Loucy (cell line): ENCODE measurements around the gene AFF4.
"Not testable (repeated sequence)": the region's sequence is repeated elsewhere in the genome, so short reads cannot be mapped to it uniquely, and the experiment has no call there.

Source experiments
- H2AFZ ChIP-seq: fragments of 200-600 bp; sonication (generic); 2 replicates; pipeline ENCODE4 v1.6.0; 2016; ENCODE audit warnings: antibody characterized with exemption, mild to moderate bottlenecking, low read length, moderate library complexity
- H3F3A ChIP-seq: fragments of 200-600 bp; 2 replicates; pipeline ENCODE4 v1.6.0; 2016; ENCODE audit warnings: antibody characterized with exemption, low read depth, mild to moderate bottlenecking
- H3K27me3 ChIP-seq: fragments of 200-600 bp; sonication (generic); 2 replicates; pipeline ENCODE4 v1.6.1; 2014; ENCODE audit warnings: low read length, mild to moderate bottlenecking; ENCODE audit not compliant: insufficient read depth, poor library complexity, severe bottlenecking
- H3K36me3 ChIP-seq: fragments of 200-600 bp; sonication (generic); 2 replicates; pipeline ENCODE4 v1.6.1; 2016; ENCODE audit warnings: low read length; ENCODE audit not compliant: insufficient read depth
- H3K4me1 ChIP-seq: fragments of 200-600 bp; sonication (generic); 2 replicates; pipeline ENCODE4 v1.5.1; 2014; ENCODE audit warnings: low read length, mild to moderate bottlenecking; ENCODE audit not compliant: insufficient read depth, poor library complexity, severe bottlenecking
- H3K4me2 ChIP-seq: fragments of 200-600 bp; sonication (generic); 2 replicates; pipeline ENCODE4 v1.6.0; 2014; ENCODE audit warnings: antibody characterized with exemption, low read length, low read depth, mild to moderate bottlenecking; ENCODE audit not compliant: poor library complexity, severe bottlenecking
- H3K4me3 ChIP-seq: fragments of 200-600 bp; sonication (generic); 2 replicates; pipeline ENCODE4 v1.5.1; 2014; ENCODE audit warnings: low read length, mild to moderate bottlenecking, mixed read lengths; ENCODE audit not compliant: poor library complexity, severe bottlenecking
- H3K79me2 ChIP-seq: fragments of 200-600 bp; sonication (generic); 2 replicates; pipeline ENCODE4 v1.6.1; 2014; ENCODE audit warnings: low read length; ENCODE audit not compliant: insufficient read depth
- H3K9ac ChIP-seq: fragments of 200-600 bp; sonication (generic); 2 replicates; pipeline ENCODE4 v1.6.0; 2014; ENCODE audit warnings: mild to moderate bottlenecking, low read depth, low read length, moderate library complexity; ENCODE audit not compliant: poor library complexity, severe bottlenecking
- H3K9me2 ChIP-seq: fragments of 200-600 bp; sonication (generic); replicated peaks from 2 replicates; pipeline ENCODE4 v1.6.1; 2016; ENCODE audit warnings: low read depth, low read length, mixed read lengths
- H3K9me3 ChIP-seq: fragments of 200-600 bp; sonication (generic); 2 replicates; pipeline ENCODE4 v1.6.1; 2014; ENCODE audit warnings: mild to moderate bottlenecking, antibody characterized with exemption, low read length, low read depth; ENCODE audit not compliant: insufficient read depth
- H4K20me1 ChIP-seq: fragments of 200-600 bp; sonication (generic); 2 replicates; pipeline ENCODE4 v1.6.0; 2014; ENCODE audit warnings: antibody characterized with exemption, low read length, mild to moderate bottlenecking; ENCODE audit not compliant: insufficient read depth, poor library complexity, severe bottlenecking
- EZH2phosphoT487 ChIP-seq: fragments of 200-600 bp; IDR thresholded peaks from 2 replicates; pipeline ENCODE4 v1.6.1; 2018; ENCODE audit warnings: antibody characterized with exemption, mild to moderate bottlenecking, moderate library complexity, borderline replicate concordance
- TF ChIP-seq, protein P1 (sequence below): fragments of 200-600 bp; sonication (generic); conservative IDR thresholded peaks from 2 replicates; pipeline ENCODE4 v1.5.1; 2014; ENCODE audit warnings: mild to moderate bottlenecking, antibody characterized with exemption, low read length

Gene AFF4

DNA sequence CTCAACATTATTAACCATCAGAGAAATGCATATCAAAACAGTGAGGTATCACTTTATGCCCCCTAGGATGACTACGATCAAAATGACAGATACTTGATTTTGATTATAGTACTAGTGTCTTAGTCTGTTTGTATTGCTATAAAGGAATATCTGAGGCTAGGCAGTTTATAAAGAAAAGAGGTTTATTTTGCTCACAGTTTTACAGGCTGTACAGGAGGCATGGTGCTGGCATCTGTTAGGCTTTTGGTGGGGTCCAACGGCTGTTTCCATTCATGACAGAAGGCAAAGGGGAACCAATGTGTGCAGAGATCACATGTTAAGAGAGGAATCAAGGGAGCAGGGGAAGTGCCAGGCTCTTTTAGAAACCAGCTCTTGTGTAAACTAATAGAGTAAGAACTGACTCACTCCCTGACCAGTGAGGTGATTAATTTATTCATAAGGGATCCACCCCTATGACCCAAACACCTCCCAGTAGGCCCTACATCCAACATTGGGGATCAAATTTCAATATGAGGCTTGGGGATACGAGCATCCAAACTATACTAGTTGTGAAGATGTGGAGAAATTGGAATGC, 16.0 kb upstream of the AFF4 start:
- no peaks in the 10 kb centered on the region for H4K20me1 ChIP-seq
- H3K9me3 ChIP-seq = no peaks in the 10 kb centered on the region
- no peaks in the 10 kb centered on the region for H3K9me2 ChIP-seq
- no peaks in the 10 kb centered on the region for H3K4me1 ChIP-seq
- TF ChIP-seq EZH2phosphoT487 = no peak
- TF ChIP-seq, protein P1, sequence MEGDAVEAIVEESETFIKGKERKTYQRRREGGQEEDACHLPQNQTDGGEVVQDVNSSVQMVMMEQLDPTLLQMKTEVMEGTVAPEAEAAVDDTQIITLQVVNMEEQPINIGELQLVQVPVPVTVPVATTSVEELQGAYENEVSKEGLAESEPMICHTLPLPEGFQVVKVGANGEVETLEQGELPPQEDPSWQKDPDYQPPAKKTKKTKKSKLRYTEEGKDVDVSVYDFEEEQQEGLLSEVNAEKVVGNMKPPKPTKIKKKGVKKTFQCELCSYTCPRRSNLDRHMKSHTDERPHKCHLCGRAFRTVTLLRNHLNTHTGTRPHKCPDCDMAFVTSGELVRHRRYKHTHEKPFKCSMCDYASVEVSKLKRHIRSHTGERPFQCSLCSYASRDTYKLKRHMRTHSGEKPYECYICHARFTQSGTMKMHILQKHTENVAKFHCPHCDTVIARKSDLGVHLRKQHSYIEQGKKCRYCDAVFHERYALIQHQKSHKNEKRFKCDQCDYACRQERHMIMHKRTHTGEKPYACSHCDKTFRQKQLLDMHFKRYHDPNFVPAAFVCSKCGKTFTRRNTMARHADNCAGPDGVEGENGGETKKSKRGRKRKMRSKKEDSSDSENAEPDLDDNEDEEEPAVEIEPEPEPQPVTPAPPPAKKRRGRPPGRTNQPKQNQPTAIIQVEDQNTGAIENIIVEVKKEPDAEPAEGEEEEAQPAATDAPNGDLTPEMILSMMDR = no peak
- no peaks in the 10 kb centered on the region for H3K36me3 ChIP-seq
- no peaks in the 10 kb centered on the region for H3K79me2 ChIP-seq
- H3F3A ChIP-seq = no peaks in the 10 kb centered on the region
- H3K4me2 ChIP-seq = no peak overlapping the region
- H3K27me3 ChIP-seq = no peaks in the 10 kb centered on the region
- H3K4me3 ChIP-seq = no peak overlapping the region
- no peak overlapping the region for H3K9ac ChIP-seq
- no peak overlapping the region for H2AFZ ChIP-seq

DNA sequence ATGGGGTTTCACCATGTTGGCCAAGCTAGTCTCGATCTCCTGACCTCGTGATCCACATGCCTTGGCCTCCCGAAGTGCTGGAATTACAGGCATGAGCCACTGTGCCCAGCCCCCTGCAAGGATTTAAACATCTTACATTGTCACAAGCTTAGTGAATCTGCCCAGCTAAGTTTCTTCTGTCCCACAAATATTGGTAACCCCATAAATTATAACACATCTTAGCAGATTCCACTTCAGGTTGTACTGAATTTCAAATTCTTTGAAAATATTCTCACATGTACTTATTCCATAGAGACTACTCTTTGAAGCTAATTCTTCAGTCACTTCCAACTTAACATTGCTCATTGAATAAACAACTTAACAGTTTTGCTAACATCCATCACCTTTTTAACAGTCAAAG, 13.4 kb upstream of the AFF4 start:
- H3K9me3 ChIP-seq = no peaks in the 10 kb centered on the region
- TF ChIP-seq, protein P1 = no peak
- TF ChIP-seq EZH2phosphoT487 = no peak
- no peaks in the 10 kb centered on the region for H3K9me2 ChIP-seq
- no peaks in the 10 kb centered on the region for H3K36me3 ChIP-seq
- no peak overlapping the region for H3K4me3 ChIP-seq
- no peak overlapping the region for H2AFZ ChIP-seq
- H3K4me2 ChIP-seq = no peak overlapping the region
- no peaks in the 10 kb centered on the region for H3F3A ChIP-seq
- no peaks in the 10 kb centered on the region for H3K4me1 ChIP-seq
- H4K20me1 ChIP-seq = no peaks in the 10 kb centered on the region
- H3K79me2 ChIP-seq = no peaks in the 10 kb centered on the region
- H3K9ac ChIP-seq = no peak overlapping the region
- no peaks in the 10 kb centered on the region for H3K27me3 ChIP-seq

DNA sequence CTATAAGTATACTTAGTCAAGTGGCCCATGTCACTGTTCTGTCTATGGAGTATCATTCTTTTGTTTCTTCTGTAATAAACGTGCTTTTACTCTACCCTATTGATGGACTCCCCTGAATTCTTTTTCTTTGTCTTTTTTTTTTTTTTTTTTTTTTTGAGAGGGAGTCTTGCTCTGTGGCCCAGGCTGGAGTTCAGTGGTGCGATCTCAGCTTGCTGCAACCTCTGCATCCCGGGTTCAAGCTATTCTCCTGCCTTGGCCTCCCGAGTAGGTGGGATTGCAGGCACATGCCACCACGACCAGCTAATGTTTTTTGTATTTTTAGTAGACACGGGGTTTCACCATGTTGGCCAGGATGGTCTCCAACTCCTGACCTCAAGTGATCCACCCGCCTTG, 9.0 kb upstream of the AFF4 start:
- H3K4me2 ChIP-seq, H3K36me3 ChIP-seq, H3K9me3 ChIP-seq, H2AFZ ChIP-seq, H3K4me1 ChIP-seq, H4K20me1 ChIP-seq, H3K9me2 ChIP-seq, H3K9ac ChIP-seq, H3F3A ChIP-seq, H3K79me2 ChIP-seq, H3K27me3 ChIP-seq, H3K4me3 ChIP-seq: not testable (repeated sequence)
